ES-I3 (cell line): Measurements from ENCODE around the gene AUTS2.

Source experiments
- H3K36me3 ChIP-seq: 2 replicates; pipeline ENCODE4 v1.6.1; 2013; ENCODE audit warnings: mild to moderate bottlenecking, low read length, control low read depth, moderate library complexity; ENCODE audit not compliant: insufficient read depth
- H3K4me1 ChIP-seq: 2 replicates; pipeline ENCODE4 v1.6.1; 2013; ENCODE audit warnings: mild to moderate bottlenecking, control low read depth, low read length; ENCODE audit not compliant: insufficient read depth
- H3K9ac ChIP-seq: 2 replicates; pipeline ENCODE4 v1.6.1; 2013; ENCODE audit warnings: low read depth, mild to moderate bottlenecking, low read length, moderate library complexity
- H3K9me3 ChIP-seq: 2 replicates; pipeline ENCODE4 v1.6.1; 2013; ENCODE audit warnings: mild to moderate bottlenecking, low read length, moderate library complexity; ENCODE audit not compliant: control insufficient read depth, insufficient read depth

Gene AUTS2

DNA sequence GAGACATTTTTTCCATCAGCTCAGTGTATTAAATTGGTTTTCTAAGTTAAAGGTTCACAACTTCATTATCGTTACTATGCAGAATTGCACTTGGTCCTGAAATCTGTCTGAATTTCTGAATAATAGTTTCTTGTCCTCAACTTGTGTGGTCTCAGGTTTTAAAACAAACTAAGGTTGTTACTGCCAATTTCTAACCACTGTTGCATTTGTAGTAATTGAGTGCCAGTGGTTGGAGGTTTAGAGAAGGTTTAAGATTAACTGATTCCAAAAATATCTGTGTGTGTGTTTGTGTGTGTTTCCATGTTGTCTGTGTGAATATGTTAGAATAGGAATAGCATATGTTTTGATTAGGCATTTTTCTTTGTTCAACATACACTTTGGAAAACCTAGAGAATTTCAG is 395.9 kb downstream of the AUTS2 start:
- no peaks in the 10 kb centered on the region for H3K36me3 ChIP-seq
- H3K9ac ChIP-seq = no peak overlapping the region
- no peaks in the 10 kb centered on the region for H3K4me1 ChIP-seq
- H3K9me3 ChIP-seq = no peaks in the 10 kb centered on the region

DNA sequence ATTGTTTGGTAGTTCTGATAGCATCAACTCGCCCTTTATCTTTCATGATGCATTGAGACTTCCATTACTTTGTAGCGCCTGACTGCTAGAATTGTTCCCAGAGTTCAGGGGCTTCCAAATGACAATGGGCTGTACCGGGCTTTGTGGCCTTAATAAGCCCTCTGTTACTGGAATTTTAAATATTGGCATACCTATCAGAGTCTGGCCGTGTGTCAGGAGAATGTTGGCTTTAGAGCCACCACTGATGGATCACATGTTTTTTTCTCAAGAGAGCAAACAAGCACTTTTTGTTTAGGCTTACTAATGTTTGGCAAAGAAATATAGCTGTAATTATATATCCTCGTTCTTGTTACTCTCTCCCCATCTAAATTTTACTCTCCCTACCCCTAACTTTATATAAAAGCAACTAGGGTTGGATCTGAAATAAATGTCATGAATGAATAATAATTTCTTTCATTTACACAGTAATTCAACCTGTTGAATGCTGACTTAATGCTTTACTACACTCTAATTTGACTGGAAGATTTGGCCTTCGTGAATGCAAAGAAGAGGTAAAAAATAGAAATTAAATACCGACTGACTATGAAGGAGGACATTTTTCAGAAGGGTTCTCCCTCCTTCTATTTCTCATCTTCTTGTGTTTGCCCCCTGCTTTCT is 396.7 kb downstream of the AUTS2 start:
- no peaks in the 10 kb centered on the region for H3K4me1 ChIP-seq
- no peaks in the 10 kb centered on the region for H3K9me3 ChIP-seq
- no peak overlapping the region for H3K9ac ChIP-seq
- H3K36me3 ChIP-seq = no peaks in the 10 kb centered on the region

DNA sequence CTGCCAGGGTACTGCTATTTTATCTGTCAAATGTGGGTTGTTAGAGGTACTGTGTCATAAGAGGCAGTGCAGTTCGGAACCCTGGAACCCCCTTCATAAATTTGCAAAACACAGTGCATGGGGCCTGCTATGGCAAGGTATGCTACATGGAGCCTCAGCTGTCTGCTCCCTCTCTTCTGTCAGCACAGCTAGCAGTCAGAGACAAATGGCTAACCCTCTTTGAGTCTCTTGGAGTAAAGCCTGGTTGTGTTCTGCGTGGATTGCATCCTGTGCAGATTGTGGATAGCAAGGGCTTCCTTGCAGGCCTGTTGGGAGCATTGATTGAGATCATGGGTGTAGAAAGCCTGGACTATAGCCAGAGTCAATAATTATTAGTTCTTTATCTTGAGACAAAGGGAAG is 397.8 kb downstream of the AUTS2 start:
- no peaks in the 10 kb centered on the region for H3K4me1 ChIP-seq
- H3K36me3 ChIP-seq = no peaks in the 10 kb centered on the region
- H3K9me3 ChIP-seq = no peaks in the 10 kb centered on the region
- no peak overlapping the region for H3K9ac ChIP-seq

DNA sequence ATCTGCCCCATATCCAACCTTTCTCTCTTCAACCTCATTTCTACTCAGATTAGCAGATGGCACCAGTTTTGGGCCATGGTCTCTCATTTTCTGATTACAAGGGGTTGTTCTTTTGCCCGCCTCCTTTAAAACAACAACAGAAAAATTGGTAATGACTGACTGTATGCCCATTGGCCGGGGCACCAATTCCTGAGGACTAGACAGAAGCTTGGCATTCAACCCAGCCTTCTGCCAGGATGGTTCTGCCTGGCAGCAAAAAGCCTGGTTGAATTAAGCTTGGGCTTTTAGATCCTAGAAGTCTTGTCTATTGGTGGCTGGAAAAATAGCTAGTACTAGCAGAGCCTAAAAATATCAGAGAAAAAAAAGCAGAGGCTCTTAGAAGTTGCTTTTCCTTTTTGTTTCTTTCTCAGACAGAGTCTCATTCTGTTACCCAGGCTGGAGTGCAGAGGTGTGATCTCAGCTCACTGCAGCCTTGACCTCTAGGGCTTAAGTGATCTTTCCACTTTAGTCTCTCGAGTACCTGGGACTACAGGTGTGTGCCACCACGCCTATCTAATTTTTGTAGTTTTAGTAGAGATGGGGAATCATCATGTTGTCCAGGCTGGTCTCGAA is 402.6 kb downstream of the AUTS2 start:
- Histone ChIP-seq H3K36me3 (no peaks in the 10 kb centered on the region), H3K9me3 (no peaks in the 10 kb centered on the region), H3K4me1 (no peaks in the 10 kb centered on the region), H3K9ac (no peak overlapping the region)

DNA sequence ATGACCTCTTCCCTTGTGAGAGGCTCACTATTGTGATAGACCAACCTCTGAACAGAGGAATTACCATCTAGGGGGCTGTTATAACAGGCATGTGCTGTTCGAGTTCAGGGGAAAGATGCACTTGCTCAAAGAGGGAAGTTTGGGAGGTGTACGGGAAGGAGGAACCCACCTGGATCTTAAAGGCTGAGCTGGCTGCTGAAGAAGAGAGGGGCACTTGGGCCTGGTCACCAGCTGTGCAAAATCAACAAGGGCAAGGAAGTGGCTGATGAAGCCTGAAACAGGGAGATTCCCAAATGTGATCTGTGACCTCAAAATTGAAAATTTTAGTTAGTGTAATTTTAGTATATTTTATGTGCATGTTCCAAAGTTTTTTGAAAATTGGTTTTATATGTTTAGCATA is 407.2 kb downstream of the AUTS2 start:
- H3K4me1 ChIP-seq = peaks cover 5% of the 10 kb centered on the region; the same call in 1 of the 2 replicates
- no peak overlapping the region for H3K9ac ChIP-seq
- no peaks in the 10 kb centered on the region for H3K9me3 ChIP-seq
- no peaks in the 10 kb centered on the region for H3K36me3 ChIP-seq

DNA sequence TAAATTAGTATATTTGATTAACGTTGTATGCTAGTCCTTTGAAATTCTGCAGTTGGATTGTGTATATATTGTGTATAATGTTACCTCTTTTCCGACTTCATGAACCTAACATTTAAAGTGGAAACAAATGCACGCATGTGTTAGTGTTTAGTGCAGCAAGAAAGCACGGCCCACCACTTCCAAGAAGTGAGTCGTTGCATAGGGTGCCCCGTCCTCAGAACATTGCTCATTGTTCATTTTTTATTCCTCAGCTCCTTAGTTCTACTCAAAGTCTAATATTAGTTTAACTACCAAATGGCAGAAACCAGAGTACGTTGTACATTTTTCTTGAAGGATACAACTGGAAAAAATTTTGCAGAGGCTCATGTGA is 407.6 kb downstream of the AUTS2 start:
- H3K9ac ChIP-seq = no peak overlapping the region
- H3K9me3 ChIP-seq = no peaks in the 10 kb centered on the region
- no peaks in the 10 kb centered on the region for H3K36me3 ChIP-seq
- H3K4me1 ChIP-seq = peaks cover 5% of the 10 kb centered on the region; the same call in 1 of the 2 replicates

DNA sequence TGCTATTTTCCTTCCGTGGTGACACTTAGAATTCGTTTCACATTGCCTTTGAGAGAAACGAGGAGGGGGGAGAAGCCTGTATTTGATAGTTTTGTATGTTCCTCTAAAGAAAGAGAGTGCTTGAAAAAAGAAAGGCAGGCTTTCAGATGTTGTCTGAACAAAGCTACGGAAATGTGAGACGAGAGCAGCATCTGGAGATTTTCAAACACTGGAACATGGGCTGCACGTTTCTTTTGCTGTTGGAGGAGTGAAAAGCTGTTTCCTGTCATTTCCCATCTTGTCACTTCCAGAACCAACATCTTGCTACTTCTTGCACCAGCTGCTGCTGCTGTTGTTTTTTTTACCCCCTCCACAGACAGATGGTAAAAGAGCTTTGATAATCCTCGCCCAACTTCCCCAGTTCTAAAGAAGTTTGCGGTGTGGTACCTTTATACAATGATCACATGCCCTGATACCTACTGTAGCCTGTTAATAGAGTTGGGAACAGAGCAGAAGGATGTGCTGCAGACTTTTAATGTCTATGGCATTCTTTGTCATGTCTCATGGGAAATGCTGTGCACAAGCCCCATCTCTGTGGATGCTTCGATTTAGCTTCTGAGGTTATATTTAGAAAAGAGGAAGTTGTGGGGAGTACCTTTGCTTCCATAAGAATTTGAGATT is 408.1 kb downstream of the AUTS2 start:
- Histone ChIP-seq H3K9me3 (no peaks in the 10 kb centered on the region), H3K36me3 (no peaks in the 10 kb centered on the region), H3K9ac (no peak overlapping the region), H3K4me1 (peaks cover 5% of the 10 kb centered on the region; the same call in 1 of the 2 replicates)

DNA sequence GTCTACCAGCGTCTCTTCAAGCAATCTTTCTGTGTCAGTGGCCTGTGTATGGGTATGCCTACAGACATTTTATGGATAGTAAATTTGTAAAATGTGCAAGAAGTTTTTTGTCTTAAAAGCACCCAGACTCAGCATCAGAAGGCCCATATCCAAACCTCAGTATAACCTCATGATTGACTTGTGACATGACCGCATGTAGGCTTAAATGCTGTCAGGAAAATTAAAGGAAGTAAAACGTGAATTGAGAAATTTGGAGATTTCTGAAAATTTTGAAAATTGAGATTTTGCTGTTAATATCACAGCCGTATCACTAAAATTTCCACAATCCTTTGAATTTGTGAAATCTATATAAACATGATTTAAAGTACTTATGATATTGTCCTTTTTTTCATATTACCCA is 410.2 kb downstream of the AUTS2 start:
- Histone ChIP-seq H3K36me3 (no peaks in the 10 kb centered on the region), H3K4me1 (peaks cover 5% of the 10 kb centered on the region; the same call in 1 of the 2 replicates), H3K9me3 (no peaks in the 10 kb centered on the region), H3K9ac (no peak overlapping the region)

DNA sequence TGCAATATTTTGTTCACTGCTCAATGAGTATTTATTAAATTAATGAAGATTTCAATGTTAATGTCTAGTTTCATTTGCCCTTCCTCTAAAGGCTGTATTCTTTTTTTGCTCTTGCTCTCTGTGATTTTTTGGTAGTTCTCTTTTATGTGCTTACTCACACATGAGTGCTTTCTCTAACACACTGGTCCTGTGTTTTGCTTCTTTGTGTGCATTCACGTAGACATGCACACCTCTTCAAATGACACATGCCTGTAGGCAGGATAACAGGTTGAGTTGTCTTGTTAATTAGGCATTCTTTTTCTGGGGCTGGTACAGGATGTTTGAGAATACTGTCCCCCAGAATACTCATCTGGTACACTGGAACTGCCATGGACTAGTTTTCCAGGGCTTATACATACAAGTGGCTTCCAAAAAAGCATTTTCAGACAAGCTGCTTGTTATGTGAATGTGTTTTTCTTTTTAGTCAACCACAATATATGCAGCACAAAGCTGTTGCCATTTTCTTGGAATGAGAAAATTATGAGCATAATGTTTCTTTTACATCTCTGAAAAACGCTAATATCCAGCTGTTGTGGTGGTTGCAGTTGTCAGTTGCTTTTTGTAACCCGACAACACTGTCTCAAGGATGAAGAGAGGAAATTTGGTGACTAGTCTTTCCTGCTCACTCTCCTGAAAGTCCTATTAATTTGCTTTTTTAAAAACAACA is 416.4 kb downstream of the AUTS2 start:
- Histone ChIP-seq H3K4me1 (peaks cover 11% of the 10 kb centered on the region), H3K36me3 (no peaks in the 10 kb centered on the region), H3K9ac (no peak overlapping the region), H3K9me3 (no peaks in the 10 kb centered on the region)

DNA sequence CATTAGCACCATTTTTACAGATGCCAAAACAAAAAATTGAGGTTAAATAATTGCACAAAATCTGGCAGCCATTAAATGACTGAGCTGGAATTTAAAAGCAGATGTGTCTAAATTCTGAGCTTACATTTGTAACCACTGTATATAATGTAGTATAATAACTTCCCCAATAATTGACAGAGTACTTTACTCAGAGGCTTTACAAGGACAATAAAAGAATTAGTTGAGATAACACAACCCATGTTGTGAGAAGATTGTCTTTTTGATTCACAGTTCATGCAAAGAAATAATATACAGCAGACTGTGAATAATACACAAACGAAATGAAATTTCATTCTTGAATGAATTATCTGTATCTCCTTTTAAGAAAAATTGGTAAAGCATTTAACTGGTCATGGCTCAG is 417.1 kb downstream of the AUTS2 start:
- no peak overlapping the region for H3K9ac ChIP-seq
- H3K9me3 ChIP-seq = no peaks in the 10 kb centered on the region
- H3K36me3 ChIP-seq = no peaks in the 10 kb centered on the region
- H3K4me1 ChIP-seq = peaks cover 11% of the 10 kb centered on the region

DNA sequence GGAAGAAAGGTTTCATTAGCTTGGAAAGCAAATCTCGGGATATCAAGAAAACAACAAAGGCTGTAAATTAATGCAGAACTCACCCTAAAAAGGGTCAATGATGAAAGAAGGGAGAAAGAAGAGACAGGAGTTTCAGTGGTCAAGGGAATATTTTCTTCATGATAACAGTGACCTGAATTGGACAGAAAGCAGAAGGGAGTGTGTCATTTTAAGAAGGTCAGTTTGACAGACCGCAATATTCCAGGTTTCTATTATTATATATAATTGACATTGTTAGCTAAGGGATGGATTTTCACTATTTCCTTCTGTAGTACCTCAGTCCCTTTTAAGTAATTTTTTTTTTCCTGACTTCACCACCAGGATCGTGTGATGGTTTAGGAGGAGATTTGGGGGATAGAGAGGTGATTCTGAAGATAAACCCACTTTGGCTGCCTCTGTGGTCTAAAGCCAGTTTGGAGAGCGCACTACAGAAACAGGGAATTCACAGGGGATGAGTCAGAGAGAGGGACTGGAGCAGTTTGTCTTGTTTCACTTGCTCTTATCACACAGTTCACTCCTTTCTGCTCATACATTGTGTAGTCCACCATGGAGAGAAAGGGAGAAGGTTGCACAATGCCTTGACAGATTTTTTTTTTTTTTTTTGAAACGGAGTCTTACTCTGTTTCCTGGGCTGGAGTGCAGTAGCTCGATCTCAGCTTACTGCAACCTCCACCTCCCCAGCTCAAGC is 417.9 kb downstream of the AUTS2 start:
- Histone ChIP-seq H3K9me3 (no peaks in the 10 kb centered on the region), H3K9ac (no peak overlapping the region), H3K4me1 (peaks cover 11% of the 10 kb centered on the region), H3K36me3 (no peaks in the 10 kb centered on the region)

DNA sequence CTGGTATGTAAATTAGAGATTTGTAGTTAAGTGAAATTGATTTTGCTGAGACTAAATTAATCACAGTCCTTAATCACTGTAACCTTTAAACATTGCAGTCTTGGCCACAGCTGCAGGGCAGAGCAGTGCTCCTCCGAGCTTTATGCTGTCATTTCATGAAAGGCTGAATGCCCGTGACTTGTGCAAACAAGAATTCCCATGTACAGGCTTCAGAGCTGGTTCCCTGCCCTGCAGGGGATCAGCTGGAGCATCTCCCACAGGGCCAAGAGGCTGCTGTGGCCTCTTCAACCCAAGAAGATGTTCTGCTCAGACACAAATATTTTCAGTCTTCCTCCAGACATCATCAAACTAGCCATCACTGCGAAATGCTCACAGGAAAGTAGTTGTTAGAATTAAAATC is 419.1 kb downstream of the AUTS2 start:
- peaks cover 18% of the 10 kb centered on the region for H3K4me1 ChIP-seq
- no peaks in the 10 kb centered on the region for H3K9me3 ChIP-seq
- H3K36me3 ChIP-seq = no peaks in the 10 kb centered on the region
- no peak overlapping the region for H3K9ac ChIP-seq

DNA sequence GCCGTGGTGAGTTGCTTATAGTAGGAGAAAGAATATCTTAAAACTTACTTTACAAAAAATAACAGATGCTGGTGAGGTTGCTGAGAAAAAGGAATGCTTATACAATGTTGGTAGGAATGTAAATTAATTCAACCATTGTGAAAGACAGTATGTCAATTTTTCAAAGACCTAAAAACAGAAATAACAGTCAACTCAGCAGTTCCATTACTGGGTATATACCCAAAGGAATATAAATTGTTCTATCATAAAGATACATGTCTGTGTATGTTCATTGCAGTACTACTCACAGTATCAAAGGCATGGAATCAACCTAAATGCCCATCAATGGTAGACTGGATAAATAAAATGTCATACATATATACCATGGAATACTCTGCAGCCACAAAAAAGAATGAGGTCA is 420.4 kb downstream of the AUTS2 start:
- H3K36me3 ChIP-seq = no peaks in the 10 kb centered on the region
- H3K9me3 ChIP-seq = no peaks in the 10 kb centered on the region
- H3K4me1 ChIP-seq = peaks cover 18% of the 10 kb centered on the region
- H3K9ac ChIP-seq = no peak overlapping the region

DNA sequence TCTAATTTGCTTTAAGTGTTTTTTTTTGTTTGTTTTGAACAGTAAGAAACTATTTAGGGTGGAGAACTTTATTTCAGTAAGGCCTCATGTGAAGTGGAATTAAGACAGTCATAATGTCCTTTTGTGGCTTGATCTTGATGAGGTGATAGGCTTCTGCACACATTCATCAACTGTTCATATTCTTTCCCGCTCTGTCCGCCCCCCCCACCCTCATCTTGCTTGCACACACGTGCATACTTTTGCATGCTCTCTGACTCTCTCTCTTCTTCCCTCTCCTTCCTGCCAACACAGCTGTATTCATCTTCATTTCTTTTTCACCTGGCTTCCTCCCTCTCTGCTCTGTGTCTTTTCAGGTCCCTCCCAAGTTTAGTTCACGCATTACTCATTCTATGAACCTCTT is 429.6 kb downstream of the AUTS2 start:
- no peak overlapping the region for H3K9ac ChIP-seq
- H3K4me1 ChIP-seq = peaks cover 10% of the 10 kb centered on the region
- H3K36me3 ChIP-seq = no peaks in the 10 kb centered on the region
- no peaks in the 10 kb centered on the region for H3K9me3 ChIP-seq
